Hepatocyte (in vitro differentiated cells): Measurements from ENCODE around the gene PDE4D. TPM values are rescaled to one million over a fixed set of nuclear protein-coding genes. Genes with fewer than 3 reads are reported as not detected.

Experiments used
- DNase-seq: peaks from one replicate; pipeline ENCODE4 v3.0.0-alpha.2; 2016; ENCODE audit warnings: low spot score
- H2AFZ ChIP-seq: fragments of 200-600 bp; sonication (generic); 2 replicates; pipeline ENCODE4 v1.6.0; 2016; ENCODE audit warnings: antibody characterized with exemption, mild to moderate bottlenecking
- H3K27ac ChIP-seq: fragments of 200-600 bp; sonication (generic); 2 replicates; pipeline ENCODE4 v1.5.1; 2016; ENCODE audit warnings: mild to moderate bottlenecking
- H3K27me3 ChIP-seq: fragments of 200-600 bp; sonication (generic); 2 replicates; pipeline ENCODE4 v1.6.1; 2016
- H3K36me3 ChIP-seq: fragments of 200-600 bp; sonication (generic); replicated peaks from 2 replicates; pipeline ENCODE4 v1.5.1; 2016; ENCODE audit warnings: low read depth; ENCODE audit not compliant: insufficient read depth
- H3K4me1 ChIP-seq: fragments of 200-600 bp; sonication (generic); 2 replicates; pipeline ENCODE4 v1.5.1; 2016; ENCODE audit warnings: mild to moderate bottlenecking, moderate library complexity; ENCODE audit not compliant: insufficient read depth
- H3K4me2 ChIP-seq: fragments of 200-600 bp; sonication (generic); 2 replicates; pipeline ENCODE4 v1.6.0; 2016
- H3K4me3 ChIP-seq: fragments of 200-600 bp; sonication (generic); 2 replicates; pipeline ENCODE4 v1.5.1; 2016; ENCODE audit warnings: mild to moderate bottlenecking
- H3K79me2 ChIP-seq: fragments of 200-600 bp; sonication (generic); 2 replicates; pipeline ENCODE4 v1.6.0; 2017; ENCODE audit warnings: mild to moderate bottlenecking
- H3K9me2 ChIP-seq: fragments of 200-600 bp; sonication (generic); replicated peaks from 2 replicates; pipeline ENCODE4 v1.6.0; 2017; ENCODE audit warnings: mild to moderate bottlenecking; ENCODE audit not compliant: insufficient read depth
- H3K9me3 ChIP-seq: fragments of 200-600 bp; sonication (generic); 2 replicates; pipeline ENCODE4 v1.5.1; 2016; ENCODE audit warnings: low read depth, mild to moderate bottlenecking
- H4K20me1 ChIP-seq: fragments of 200-600 bp; sonication (generic); 2 replicates; pipeline ENCODE4 v1.6.0; 2016; ENCODE audit warnings: mild to moderate bottlenecking; ENCODE audit not compliant: insufficient read depth, poor library complexity, severe bottlenecking
- EZH2 ChIP-seq: fragments of 200-600 bp; sonication (generic); IDR thresholded peaks from 2 replicates; pipeline ENCODE4 v1.6.1; 2016; ENCODE audit warnings: antibody characterized with exemption, mild to moderate bottlenecking, borderline replicate concordance
- EZH2phosphoT487 ChIP-seq: fragments of 200-600 bp; sonication (generic); IDR thresholded peaks from one replicate; pipeline ENCODE4 v1.6.1; 2018; ENCODE audit warnings: antibody characterized with exemption, mild to moderate bottlenecking, low read depth, moderate library complexity; ENCODE audit not compliant: unreplicated experiment, severe bottlenecking
- WGBS: methylation state at CpG from one replicate; pipeline ENCODE4 v1.1.6; 2016; ENCODE audit warnings: low lambda C conversion rate; ENCODE audit errors: missing lambda C conversion rate; 5-methylcytosine and 5-hydroxymethylcytosine counted together
- polyA plus RNA-seq: library from polyadenylated mRNA; unstranded; fragments of >200 nt; fragmentation: Nextera tagmentation; extraction: Ambion mirVana; gene quantifications from 2 replicates; pipeline ENCODE4 v1.2.1, GENCODE V29; 2016
- total RNA-seq: library from RNA; depleted of rRNA; stranded (reverse); fragments of >200 nt; gene quantifications from 2 replicates; pipeline ENCODE4 v1.2.3, GENCODE V29; 2014
- TF ChIP-seq, protein P1 (sequence below): fragments of 200-600 bp; sonication (generic); IDR thresholded peaks from 2 replicates; pipeline ENCODE4 v1.5.1; 2016; ENCODE audit warnings: antibody characterized with exemption, mild to moderate bottlenecking; ENCODE audit not compliant: poor library complexity

The PDE4D gene
- total and polyA plus RNA-seq, 2 experiments from 2014 or later = 14.5 to 45.2 TPM

DNA sequence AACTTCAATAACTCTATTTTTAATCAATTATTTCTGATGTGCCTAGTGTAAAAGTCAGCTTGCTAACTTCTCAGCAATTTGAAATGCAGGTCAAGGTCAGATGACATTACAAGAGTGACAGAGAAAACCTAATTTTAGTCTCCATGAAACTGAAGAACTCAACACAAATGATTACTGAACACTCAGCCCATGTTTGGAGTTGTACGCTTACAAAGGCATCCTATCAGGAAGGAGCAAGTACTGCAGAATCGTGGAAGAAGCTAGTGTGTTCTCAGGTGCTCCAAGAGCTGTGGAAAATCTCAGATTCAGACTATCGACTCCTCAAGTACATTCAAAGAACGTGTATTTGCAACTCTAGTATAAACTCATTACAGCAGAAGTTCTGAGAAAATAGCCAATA lies 526.7 kb downstream of the PDE4D start:
- 91% methylated on average over 4 of the region's 4 CpGs for WGBS
- TF ChIP-seq EZH2 = no peak
- TF ChIP-seq EZH2phosphoT487 = no peak
- TF ChIP-seq, protein P1, sequence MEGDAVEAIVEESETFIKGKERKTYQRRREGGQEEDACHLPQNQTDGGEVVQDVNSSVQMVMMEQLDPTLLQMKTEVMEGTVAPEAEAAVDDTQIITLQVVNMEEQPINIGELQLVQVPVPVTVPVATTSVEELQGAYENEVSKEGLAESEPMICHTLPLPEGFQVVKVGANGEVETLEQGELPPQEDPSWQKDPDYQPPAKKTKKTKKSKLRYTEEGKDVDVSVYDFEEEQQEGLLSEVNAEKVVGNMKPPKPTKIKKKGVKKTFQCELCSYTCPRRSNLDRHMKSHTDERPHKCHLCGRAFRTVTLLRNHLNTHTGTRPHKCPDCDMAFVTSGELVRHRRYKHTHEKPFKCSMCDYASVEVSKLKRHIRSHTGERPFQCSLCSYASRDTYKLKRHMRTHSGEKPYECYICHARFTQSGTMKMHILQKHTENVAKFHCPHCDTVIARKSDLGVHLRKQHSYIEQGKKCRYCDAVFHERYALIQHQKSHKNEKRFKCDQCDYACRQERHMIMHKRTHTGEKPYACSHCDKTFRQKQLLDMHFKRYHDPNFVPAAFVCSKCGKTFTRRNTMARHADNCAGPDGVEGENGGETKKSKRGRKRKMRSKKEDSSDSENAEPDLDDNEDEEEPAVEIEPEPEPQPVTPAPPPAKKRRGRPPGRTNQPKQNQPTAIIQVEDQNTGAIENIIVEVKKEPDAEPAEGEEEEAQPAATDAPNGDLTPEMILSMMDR = no peak

DNA sequence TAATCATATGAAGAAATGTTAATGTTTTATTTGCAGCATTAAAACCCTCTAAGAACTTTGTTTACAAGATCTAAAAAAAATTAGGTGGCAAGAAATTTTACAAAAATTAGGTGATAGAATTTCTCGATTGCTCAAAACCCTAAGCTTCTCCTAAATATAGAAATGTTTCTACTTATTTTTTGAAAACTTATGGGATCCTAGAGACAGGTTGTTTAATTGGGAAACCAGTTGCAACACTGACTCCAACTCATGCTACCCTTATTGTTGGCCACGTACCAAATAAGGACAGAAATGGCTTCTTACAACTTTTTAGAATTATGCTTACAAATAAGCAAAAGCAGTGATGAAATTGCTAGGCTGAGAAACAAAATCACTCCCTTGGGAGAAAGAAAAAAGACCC lies 531.1 kb downstream of the PDE4D start:
- DNase-seq = no peak
- no peaks in the 10 kb centered on the region for H4K20me1 ChIP-seq
- no peaks in the 10 kb centered on the region for H3K79me2 ChIP-seq
- H3K4me3 ChIP-seq = no peak overlapping the region
- no peak overlapping the region for H2AFZ ChIP-seq
- H3K36me3 ChIP-seq = no peaks in the 10 kb centered on the region
- 95% methylated on average over 2 of the region's 2 CpGs for WGBS
- H3K4me1 ChIP-seq = peaks cover 19% of the 10 kb centered on the region
- H3K27ac ChIP-seq = no peak overlapping the region
- H3K4me2 ChIP-seq = no peak overlapping the region
- no peaks in the 10 kb centered on the region for H3K9me3 ChIP-seq
- no peaks in the 10 kb centered on the region for H3K27me3 ChIP-seq
- H3K9me2 ChIP-seq = no peaks in the 10 kb centered on the region
- TF ChIP-seq, protein P1 = no peak

More for the DNA sequence above, 526.7 kb downstream of the PDE4D start:
- no peaks in the 10 kb centered on the region for H3K79me2 ChIP-seq
- H4K20me1 ChIP-seq = no peaks in the 10 kb centered on the region
- H2AFZ ChIP-seq = no peak overlapping the region
- no peak overlapping the region for H3K4me3 ChIP-seq
- no peak for DNase-seq
- H3K4me1 ChIP-seq = no peaks in the 10 kb centered on the region
- no peaks in the 10 kb centered on the region for H3K36me3 ChIP-seq
- no peak overlapping the region for H3K4me2 ChIP-seq
- no peaks in the 10 kb centered on the region for H3K27me3 ChIP-seq
- H3K9me3 ChIP-seq = no peaks in the 10 kb centered on the region
- H3K27ac ChIP-seq = no peak overlapping the region
- no peaks in the 10 kb centered on the region for H3K9me2 ChIP-seq

DNA sequence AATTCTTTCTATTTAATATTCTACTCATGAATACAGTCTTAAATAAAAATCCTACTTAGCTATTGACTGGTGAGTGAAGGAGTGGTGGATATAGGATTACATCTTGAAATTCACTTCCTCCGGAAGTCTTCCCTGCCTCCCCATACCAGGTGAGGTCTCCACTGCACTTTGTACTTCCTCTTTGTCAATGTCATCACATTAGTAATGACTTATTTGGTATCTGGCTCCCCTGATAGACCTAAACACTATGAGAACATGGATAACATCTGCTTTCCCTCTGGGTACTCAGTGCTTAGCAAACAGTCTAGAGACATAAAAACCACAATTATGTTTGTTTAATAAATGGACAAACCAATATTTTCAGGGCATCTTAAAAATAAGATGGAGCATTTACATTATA lies 532.1 kb downstream of the PDE4D start:
- peaks cover 28% of the 10 kb centered on the region for H3K4me1 ChIP-seq
- no peak overlapping the region for H3K4me2 ChIP-seq
- H3K9me3 ChIP-seq = no peaks in the 10 kb centered on the region
- no peaks in the 10 kb centered on the region for H3K27me3 ChIP-seq
- no peaks in the 10 kb centered on the region for H3K9me2 ChIP-seq
- no peaks in the 10 kb centered on the region for H3K79me2 ChIP-seq
- H2AFZ ChIP-seq = no peak overlapping the region
- no peak overlapping the region for H3K27ac ChIP-seq
- no peak for DNase-seq
- WGBS = 85% methylated on average over 1 of the region's 1 CpG
- no peaks in the 10 kb centered on the region for H3K36me3 ChIP-seq
- no peaks in the 10 kb centered on the region for H4K20me1 ChIP-seq
- TF ChIP-seq, protein P1 = no peak
- TF ChIP-seq EZH2phosphoT487 = no peak
- no peak for TF ChIP-seq EZH2
- H3K4me3 ChIP-seq = no peak overlapping the region

DNA sequence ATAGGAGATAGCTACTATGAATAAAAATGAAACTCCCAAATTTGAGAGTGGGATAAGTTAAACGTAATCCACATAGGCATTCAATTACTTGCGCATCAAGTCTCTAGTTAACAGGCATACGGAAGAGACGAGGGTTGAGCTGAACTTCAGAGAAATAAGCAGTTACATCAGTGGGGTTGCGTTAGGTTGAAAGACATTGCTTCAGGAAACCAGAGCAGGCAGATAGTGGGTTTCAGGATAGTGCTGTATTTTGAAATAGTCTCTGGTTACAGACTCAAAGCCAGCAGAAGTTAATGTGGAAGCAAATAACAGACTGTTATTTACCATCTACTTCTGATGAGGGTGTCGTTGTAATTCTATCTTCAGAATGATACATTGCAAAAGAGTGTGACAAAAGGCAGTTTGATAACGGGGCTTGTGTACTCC lies 533.4 kb downstream of the PDE4D start:
- H3K9me3 ChIP-seq = no peaks in the 10 kb centered on the region
- no peaks in the 10 kb centered on the region for H3K79me2 ChIP-seq
- no peaks in the 10 kb centered on the region for H3K27me3 ChIP-seq
- peak overlapping the region; percentile 43 for H3K4me2 ChIP-seq
- peaks cover 32% of the 10 kb centered on the region for H3K4me1 ChIP-seq
- H4K20me1 ChIP-seq = no peaks in the 10 kb centered on the region
- peak overlapping the region; percentile 80 for H3K27ac ChIP-seq
- H3K9me2 ChIP-seq = no peaks in the 10 kb centered on the region
- WGBS = 38% methylated on average over 7 of the region's 7 CpGs
- H3K4me3 ChIP-seq = no peak overlapping the region
- DNase-seq = peak; percentile 30
- H3K36me3 ChIP-seq = no peaks in the 10 kb centered on the region
- H2AFZ ChIP-seq = no peak overlapping the region
- TF ChIP-seq, protein P1 = no peak
- TF ChIP-seq EZH2phosphoT487 = no peak
- TF ChIP-seq EZH2 = no peak
